HG03064 (cell line): ENCODE results near the gene TBX5.

Experiments
- ATAC-seq: cut with Tn5 transposase; IDR thresholded peaks from one replicate; pipeline ENCODE4 v1.9.1; 2021; ENCODE audit warnings: low read depth; ENCODE audit not compliant: unreplicated experiment

Gene TBX5

DNA sequence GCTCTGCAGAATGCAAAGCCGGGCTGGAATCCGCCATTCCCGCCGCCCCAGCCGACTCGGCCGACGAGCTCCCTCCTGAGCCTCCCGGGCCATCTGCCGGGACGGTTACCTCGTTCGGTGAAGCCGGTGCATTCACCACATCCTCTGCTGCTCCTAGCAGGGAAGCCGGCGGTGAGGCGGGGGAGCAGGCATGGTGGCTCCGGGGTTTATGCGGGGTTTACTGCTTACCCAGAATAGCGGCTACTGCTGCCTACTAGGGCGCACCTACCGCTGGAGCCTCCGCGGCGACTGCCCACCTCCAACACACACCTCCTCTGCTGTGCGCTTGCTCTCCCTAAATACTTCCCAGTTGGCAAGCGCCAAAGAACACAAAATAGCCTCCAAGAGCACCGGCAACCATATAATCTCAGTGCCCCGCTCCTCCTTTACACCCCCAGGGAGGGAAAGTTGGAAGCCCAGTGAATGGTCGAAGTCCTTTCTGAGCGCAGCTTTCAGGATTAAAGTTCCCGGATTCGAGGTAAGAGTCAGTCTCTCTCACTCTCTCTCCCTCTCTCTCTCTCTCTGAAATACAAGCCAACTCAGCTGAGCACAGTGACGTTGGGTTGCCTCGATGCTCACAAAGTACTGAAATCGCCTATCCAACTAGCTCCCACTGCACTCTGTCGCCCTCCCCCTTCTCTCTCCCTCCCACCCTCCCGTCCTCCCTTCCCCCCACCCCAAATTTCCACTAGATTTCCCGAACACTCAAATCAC lies at the start of gene TBX5:
TBX5 (minus strand) TSS at position 626 of the 753 bp plus-strand sequence. CDS start 2,246 bp downstream, outside the sequence.
- ATAC-seq: no peak

DNA sequence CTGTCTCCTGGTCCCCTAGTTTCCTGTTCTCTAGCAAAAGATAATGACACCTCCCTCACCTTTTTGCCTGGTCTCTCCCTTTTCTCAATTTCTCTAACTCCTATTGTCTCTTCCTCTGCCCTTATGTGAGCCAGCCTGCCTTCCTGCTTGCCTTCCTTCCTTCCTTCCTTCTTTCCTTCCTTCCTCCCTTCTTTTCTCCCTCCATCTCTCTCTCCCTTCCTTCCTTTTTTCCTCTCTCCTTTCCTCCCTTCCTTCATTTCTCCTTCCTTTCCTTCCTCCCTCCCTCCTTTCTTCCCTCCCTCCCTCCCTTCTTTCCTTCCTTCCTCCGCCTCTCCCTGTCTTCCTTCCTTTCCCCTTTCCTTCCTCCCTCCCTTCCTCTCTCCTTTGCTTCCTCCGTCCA lies 45.7 kb upstream of the TBX5 start:
- ATAC-seq: no peak

DNA sequence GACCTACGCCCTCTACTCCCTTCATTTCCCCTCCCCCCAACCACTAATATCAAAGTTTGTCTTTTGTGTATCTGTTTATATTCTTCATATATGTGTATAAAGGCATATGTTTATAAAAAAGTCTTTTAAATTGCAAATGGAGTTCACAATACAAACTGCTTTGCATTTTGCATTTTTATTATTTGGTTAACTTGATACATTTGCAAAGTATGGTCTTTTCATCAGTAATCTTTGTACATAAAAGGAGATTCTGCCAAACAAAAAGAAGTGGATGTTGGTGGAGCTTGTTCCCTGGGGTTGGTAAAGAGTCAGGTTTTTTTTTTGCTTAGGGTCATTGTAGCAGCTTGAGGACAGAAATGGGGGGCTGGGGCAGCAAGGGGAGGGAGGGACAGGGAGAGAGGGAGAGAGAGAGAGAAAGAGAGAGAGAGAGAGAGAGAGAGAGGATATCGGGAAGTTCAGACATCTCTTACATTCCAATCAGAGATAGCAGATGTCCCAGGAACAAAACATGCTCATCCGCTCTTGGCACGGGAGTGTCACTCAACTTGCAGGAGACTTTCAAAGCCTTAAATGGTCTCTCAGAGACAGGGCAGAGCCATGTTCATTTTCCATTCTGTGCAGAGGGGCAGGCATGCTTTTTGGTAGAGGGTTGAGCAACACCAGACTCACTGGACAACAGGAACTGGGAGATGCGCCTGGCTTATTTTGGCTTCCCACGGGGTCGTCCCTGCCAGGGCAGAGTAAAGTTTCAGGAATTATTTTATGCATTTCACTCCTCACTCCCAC lies 44.8 kb upstream of the TBX5 start:
- ATAC-seq: no peak

DNA sequence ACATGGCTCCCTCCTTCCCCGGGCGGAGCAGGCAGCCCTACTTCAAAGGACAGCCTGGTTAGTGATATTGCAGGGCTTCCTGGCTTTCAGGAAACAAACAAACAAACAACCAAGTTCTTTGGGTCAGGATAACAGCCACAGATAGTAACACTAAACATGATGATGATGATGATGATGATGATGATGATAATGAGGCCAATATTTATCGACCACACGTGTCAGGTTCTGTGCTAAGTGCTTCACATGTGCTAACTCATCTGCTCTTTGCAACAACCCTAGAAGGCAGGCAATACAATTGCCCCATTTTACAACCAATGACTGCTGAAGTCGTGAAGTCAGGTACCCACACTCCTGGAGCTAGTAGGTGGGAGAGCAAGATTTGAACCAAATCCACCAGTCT lies 44.1 kb upstream of the TBX5 start:
- no peak for ATAC-seq

DNA sequence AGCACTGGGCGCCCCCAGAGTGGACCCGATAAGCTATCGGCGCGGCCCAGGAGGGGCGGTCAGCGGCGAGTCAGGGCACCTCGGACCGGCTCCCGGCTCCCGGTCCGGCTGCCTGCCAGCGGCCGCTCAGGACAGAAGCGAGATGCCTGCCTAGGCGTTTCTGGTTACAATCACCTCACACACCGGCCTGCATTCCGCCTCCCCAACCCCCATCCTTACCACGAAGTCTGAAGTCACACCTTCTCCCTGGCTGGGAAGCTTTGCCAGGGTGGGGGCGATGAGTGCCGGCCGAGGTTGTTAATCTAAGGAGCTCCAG lies 42.6 kb upstream of the TBX5 start:
- ATAC-seq: no peak

DNA sequence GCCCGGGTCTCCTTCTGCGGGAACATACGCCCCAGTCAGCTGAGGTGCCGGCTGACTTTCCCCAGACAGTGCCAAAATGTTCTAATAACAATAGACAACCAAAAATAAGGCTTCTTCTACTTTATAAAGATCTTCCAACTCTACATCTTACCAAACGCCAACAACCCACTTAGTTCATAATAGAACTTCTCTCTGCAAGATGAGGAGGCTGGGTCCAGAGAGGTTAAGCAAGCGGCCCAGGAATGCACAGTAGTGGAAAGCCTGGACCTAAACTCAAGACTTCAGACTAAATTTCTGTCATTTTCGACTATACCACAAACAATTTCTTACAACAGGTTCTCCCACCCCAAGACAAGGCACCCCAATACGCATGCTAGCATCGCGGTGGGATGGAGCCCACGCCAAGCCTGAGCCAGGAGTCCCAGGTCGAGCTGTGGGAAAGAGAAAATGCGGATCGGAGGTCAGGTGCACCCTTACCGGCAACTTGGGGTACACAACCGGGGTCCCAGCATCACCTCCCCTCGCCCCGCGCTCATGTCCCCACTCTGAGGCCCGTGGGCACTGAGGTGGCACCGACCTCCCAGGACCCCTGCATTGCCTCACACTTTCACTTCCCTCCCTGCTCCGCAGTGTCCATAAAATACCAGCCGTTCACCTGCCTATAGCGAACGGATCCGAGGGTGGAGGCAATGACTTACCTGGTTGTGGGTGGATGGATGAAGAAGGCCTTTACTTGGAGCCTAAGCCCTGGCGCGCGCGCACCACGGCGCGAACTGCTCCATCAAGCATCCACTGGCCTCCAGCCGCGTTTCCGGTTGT lies 42.1 kb upstream of the TBX5 start:
- ATAC-seq: no peak

DNA sequence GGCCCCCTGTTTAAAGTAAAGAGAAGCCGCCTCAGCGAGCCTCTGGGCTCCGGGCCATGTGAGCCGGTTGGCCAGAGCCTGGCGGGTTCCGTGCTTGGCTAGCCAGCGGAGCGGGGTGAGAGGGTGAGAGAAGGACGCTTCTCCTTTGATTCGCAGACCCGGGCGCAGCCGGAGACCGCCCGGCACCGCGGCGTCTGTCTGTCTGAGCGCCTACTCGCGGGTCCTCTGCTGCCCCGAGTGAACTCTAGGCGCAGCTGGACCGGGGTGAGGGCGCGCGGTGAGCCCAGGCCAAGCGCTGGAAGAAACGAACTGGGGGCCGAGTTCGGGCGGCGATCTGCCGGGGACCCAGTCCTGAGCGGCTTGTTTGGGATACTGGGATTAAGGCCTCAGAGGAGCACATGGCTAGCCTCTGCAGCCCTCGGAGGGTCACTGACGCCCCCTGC lies 41.4 kb upstream of the TBX5 start:
- ATAC-seq: no peak

DNA sequence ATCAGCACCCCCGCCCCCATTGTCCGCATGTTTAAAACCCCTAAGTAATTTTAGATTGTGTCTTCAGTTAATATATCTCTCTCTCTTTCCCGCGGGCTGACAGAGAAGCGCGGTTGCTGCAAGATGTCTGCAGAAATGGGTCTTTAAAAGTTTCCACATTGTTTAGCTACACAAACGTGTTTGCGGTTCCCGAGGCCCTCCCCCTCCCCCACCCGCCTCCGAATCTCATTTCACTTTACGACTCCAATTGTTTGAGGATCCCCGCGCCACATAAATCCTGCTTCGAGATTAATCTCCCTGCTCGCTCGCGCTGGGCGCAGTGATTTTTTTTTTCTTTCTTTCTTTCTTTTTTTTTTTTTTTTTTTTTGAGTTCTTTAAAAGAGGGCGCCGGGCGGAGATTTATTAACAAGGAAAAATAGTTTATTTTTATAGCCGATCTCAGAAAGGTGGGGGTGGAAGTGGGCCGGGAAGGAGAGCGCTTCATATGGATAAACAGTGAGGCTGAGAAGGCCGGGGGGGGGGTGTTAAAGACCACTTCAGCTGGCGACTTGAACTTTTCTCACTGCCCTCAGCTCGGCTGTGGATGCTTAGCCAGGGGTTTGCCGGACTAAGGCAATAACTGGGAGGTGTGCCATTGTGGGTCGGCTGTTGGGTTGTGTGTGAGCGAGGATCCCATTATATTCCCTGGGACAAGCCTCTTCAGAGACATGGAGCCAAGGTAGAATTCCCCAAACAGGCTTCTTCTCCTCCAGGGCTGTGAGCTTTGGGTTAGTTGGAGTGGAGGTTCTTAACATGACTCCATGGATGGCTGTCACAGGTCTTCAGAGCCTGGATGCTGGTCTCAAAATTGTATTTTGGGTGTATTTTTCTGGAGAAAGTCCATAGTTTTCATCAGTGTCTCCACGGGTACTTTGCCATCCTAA lies 39.7 kb upstream of the TBX5 start:
- ATAC-seq: no peak

DNA sequence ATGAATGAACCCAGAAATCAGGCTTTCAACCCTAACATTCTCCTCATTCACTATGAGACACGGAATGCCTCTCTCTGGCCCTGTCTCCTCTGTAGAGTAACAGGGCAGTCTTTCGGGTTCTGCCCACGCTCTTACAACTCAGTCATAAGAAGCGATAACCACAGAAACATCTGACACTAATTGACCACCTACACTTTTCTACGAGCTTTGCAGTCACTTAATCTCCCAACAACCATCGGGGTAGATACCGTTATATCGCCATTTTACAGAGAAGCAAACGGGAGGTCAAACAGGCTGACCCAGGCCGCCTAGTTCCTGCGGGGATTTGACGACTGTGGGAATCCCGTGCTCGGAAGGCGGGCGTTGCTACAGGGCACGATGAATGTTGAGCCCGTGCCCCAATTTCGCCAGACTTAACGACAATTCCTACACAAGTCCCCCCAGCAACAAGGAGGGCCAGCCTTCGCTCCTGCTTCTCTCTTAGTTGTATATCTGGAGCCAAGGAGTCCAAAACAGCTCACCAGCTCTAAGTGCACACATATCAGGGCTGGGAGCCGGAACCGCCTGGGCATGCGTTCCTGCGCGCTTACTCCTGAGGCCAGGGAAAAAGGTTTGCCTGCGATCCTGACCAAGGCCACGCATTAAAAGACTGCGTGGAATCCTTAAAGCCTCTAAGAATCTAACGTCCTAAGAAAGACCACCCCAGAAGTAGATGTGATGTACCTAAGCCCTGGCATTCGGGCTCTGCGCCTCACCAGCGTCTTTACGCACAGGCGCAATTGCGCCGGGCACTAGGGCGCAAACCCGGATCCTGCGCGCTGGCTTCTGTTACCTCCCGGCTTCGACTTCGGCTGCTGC lies 38.7 kb upstream of the TBX5 start:
- ATAC-seq: no peak

DNA sequence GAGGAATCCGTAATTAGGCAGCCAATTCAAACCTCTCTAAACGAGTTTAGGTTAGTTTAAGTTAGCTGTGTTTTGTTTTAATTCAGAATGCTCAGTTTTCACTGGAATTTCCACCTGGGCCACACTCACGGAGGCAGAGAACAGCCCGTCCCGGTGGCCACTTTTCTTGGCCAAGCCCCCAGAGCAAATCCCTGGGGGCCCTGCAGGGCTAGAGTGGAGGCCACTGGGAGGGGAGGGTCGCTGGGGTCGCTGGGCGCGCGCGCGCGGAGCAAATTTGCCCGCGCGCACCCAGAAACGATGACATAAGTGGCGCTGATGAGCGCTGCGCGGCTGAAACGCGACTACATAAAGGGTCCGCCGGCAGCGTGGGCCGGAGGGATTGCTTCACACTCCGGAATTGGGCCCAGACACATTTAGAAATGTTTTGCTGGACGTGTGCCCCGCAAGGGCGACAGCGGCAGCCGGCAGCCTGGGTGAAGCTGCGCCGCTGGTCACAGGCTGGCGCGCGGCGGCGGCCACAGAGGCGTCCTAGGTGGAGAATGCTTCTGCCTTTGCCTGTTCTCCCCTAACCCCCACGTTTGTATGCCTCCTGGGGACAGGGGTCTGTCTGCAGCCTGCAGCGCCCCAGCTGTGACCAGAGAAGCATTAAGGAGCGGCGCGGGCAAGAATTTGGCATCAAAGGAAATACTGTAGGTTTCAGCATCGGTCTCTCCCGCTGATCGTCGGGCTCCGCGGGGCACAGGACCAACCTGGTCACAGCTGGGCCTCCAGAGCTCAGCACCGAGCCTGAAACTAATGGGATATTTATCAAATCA lies 37.9 kb upstream of the TBX5 start:
- ATAC-seq: no peak

DNA sequence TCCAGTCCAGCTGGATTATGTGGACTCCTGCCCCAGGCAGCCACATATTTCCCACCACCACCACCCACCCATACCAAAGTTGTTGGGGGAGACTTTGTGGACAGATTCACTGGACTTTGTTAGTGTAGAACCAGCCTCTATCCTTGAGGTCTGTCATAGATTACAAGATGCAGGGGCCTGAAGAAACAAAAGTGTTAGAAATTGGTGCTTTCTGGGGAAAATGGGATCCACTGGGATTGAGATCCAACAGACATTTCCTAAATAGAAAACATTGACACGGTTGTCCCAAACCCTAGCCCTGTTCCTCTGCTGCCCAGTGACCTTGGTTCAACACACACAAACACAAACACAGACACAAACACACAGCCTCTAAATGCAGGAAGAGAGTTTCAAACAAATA lies 36.6 kb upstream of the TBX5 start:
- ATAC-seq: no peak

DNA sequence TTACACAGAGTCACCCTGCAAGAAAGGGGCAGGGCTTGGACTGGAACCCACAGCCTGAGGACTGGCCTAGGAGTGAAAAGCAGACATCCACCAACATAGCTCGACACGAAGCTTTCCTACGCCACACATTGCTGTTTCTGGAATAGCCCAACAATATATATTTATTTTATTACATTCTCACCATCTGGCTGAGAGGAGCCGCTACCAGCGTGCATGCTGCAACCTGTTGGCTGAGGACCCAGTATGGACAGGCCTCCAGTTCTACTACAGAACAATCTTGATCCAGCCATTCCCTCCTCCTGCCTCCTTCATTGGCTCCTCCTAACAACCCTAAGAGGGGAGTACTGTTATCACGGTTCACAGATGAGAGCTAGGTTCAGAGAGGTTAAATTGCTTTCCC lies 35.6 kb upstream of the TBX5 start:
- no peak for ATAC-seq

DNA sequence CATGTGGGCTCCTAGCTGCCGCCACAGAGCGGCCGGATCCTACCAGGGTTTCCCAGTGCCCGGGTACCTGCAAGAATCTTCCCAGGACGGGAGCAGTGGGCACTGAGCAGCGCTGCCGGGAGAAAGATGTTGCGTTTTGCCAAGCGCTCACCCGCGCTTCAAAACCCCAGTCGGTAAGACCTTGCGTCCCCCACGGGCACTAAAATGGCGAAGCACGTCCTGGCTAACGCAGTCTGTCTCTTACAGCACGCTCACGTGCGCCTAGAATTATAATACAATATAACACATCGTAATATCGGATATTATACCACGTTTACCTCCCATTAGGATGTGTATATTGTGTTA lies 35.1 kb upstream of the TBX5 start:
- ATAC-seq: no peak

DNA sequence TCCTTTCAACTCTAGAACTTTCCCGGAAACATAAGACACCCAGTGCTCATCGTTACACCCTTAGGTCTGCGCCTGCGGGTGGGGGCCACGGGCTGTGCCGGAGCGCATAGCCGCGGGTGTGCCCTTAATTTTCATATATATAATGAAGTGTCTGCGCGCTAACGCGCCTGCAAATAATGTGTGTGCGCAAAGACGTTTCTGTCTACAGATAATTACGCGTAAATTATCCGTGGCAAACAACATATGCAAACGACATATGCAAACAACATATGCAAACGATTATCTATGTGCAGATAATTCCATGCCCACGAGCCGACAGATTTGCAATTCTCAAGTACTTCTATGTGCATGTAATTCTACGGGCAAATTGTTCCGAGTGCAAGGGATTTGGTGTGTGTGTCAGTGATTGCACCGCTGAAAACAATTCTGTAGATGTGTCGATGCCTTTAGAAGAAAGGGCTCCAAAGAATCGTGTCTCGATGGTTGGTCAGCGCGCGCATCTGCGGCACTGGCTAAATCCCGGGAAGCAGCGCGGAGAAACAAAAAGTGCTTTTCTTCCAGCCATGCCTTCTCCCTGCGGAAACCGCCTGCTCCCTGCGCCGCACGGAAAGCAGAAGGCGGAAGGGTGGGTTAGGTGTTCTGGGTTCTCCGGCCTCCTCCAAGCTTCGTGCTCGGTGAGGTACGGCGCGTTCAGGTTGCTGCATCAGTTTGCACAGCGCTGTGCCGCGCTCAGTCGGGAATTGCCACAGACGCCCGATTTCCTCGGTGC lies 34.5 kb upstream of the TBX5 start:
- no peak for ATAC-seq

DNA sequence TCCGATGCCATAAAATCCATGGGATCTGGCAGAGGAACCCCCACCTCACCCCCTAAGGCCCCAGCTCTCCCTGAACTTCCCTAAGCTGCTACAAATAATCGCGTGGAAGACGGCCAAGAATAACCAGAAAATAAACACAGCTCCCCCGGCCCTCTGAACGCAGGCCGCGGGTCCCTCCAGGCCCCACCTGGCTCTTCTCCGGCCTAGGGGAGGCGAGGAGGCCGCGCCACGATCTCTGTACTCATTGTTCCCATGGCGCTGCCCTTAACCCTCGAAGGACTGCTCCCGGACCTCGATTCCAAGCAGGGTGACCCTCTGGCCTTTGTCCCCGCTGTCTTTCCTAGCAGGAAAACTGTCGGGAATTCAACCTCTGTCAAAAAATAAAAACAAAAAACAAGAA lies 33.9 kb upstream of the TBX5 start:
- no peak for ATAC-seq

DNA sequence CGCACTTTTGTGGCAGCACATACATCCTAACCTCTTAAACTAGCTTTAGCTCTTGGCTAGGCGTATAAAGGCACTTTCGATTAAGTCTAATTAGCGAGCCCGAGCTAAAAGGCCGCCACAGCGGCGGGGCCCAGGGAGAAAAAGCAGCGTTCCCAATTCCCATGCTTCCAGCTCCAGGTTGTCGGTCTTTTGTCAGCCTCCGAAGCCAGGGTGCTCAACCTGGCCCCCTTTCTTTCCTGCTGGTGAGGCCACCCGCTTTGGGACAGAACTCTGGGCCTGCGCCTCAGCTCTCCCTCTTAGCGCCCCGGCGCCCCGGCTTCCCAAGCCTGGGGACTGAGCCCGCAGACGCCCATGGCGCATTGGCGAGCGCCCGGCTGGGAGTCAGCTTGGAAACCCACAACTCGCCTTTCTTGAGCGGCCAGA lies 33.3 kb upstream of the TBX5 start:
- ATAC-seq: no peak

DNA sequence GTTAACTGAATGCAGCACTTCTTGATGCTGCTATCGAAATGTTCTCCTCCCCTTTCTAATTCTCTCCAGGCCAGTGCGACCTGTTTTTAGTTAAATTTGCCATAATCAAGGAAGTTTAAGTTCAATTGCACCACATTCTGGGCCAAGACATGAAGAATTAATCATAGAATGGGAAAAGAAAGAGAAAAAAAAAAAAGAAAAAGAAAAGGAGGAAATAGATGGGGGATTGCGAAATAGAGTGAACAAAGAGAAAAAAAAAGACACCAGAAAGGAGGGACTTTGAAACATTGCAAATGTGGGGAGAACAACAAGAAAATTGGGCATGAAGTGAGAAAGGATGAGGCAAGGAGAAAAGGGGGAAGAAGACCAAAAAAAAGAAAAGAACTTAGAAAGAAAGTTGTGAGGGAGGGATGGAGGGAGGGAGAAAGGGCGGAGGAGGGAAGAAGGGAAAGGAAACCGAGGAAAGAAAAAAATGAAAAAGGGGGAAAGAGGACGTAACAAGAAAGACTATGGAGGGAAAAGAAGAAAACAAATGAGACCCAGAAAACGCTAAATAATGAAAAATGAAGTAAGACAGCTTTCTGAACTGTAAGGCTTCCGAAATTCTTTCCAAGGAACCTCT lies 32.8 kb upstream of the TBX5 start:
- ATAC-seq: no peak
